GM12892 (cell line): ENCODE results near the gene EVX1.

Experiments used
- POLR2A ChIP-seq: IDR thresholded peaks from 2 replicates; pipeline ENCODE4 v1.6.1; 2011; ENCODE audit warnings: low read depth, low read length, control low read depth
- TAF1 ChIP-seq: IDR thresholded peaks from 2 replicates; pipeline ENCODE4 v1.6.1; 2011; ENCODE audit warnings: low read depth, mild to moderate bottlenecking, control low read depth, low read length, borderline replicate concordance

DNA sequence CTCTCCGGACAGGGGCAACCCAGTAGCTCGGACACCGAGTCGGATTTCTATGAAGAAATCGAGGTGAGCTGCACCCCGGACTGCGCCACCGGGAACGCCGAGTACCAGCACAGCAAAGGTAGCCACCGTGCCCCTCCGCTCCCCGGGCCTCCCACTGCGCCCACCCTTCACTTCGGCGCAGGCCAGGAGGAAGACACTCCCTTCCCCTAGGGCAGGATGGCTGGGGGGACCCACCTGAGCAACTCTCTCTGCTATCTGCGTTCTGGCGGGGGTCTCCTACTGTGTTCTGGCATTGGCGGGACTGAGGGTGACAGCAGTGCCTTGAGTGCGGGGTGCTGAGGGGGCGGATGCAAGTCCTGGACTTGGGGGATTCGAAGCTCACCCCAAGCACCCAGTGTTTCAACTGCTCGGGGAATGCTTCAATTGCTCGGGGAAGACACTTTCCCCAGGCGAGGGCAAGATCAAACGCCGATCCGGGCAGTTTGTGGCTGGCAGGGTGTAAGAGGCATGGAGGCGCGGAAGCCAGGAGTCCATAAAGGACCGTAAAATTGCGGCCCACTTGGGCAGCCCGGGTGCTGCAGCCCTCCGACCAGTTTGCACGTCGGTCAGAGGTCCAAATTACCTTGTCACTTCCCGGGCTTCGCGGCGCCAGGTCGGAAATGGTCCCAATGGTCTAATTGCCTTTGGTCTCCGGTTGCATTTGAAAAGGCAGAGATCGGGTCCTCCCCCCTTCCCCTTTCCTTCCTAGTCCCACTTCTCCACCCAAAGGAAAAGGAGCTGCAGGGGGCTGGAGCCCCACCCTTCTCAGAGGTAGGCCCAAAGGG, 950 bp downstream of the EVX1 start:
- TF ChIP-seq POLR2A, result no peak
- no peak for TF ChIP-seq TAF1
